Mesenchymal stem cell (in vitro differentiated cells and primary cell): ENCODE results near the gene ACBD6.

Experiments
- DNase-seq: peaks from one replicate; pipeline ENCODE4 v3.0.0-alpha.2; 2013
- H2AFZ ChIP-seq: one replicate; pipeline ENCODE4 v1.6.1; 2013; ENCODE audit warnings: low read depth, mild to moderate bottlenecking, control low read depth, inconsistent platforms, low read length, moderate library complexity
- H2AK5ac ChIP-seq: 2 replicates; pipeline ENCODE4 v1.6.1; 2013; ENCODE audit warnings: low read length, moderate library complexity, mild to moderate bottlenecking, inconsistent platforms; ENCODE audit not compliant: severe bottlenecking
- H2BK120ac ChIP-seq: one replicate; pipeline ENCODE4 v1.6.1; 2013; ENCODE audit warnings: low read depth, mild to moderate bottlenecking, inconsistent platforms, low read length, moderate library complexity
- H2BK12ac ChIP-seq, 2 experiments: one replicate each; pipeline ENCODE4 v1.6.1; 2013; ENCODE audit warnings: inconsistent platforms in 2 of 2, low read length in 2 of 2, mild to moderate bottlenecking in 2 of 2, moderate library complexity in 2 of 2, control low read depth in 1 of 2
- H2BK15ac ChIP-seq: one replicate; pipeline ENCODE4 v1.6.1; 2013; ENCODE audit warnings: mild to moderate bottlenecking, low read depth, inconsistent platforms; ENCODE audit not compliant: poor library complexity, severe bottlenecking
- H2BK5ac ChIP-seq: 2 replicates; pipeline ENCODE4 v1.6.1; 2013; ENCODE audit warnings: low read depth, mild to moderate bottlenecking, low read length, control low read depth, inconsistent platforms; ENCODE audit not compliant: poor library complexity, severe bottlenecking
- H3K14ac ChIP-seq, 2 experiments: one replicate each; pipeline ENCODE4 v1.6.1; 2013; ENCODE audit warnings: inconsistent platforms in 2 of 2, low read length in 2 of 2, control low read depth in 1 of 2, mild to moderate bottlenecking in 1 of 2, moderate library complexity in 1 of 2
- H3K18ac ChIP-seq, 2 experiments: one replicate each; pipeline ENCODE4 v1.6.1; 2013; ENCODE audit warnings: inconsistent platforms in 2 of 2, low read length in 2 of 2, control low read depth in 1 of 2, low read depth in 1 of 2, mild to moderate bottlenecking in 1 of 2
- H3K23ac ChIP-seq, 2 experiments: one replicate each; pipeline ENCODE4 v1.6.1; 2013; ENCODE audit warnings: inconsistent platforms in 2 of 2, low read length in 2 of 2, mild to moderate bottlenecking in 2 of 2, moderate library complexity in 2 of 2, control low read depth in 1 of 2
- H3K27ac ChIP-seq: 2 replicates; pipeline ENCODE4 v1.5.1; 2013; ENCODE audit warnings: mild to moderate bottlenecking, moderate library complexity, low read length, control low read depth, inconsistent platforms; ENCODE audit not compliant: poor library complexity, severe bottlenecking
- H3K27me3 ChIP-seq, 2 experiments: 2 replicates each; pipeline versions ENCODE4 v1.6.1 to v1.7.0; 2013; ENCODE audit warnings: low read length in 2 of 2, mild to moderate bottlenecking in 2 of 2, moderate library complexity in 2 of 2, control low read depth in 1 of 2, inconsistent platforms in 1 of 2; ENCODE audit not compliant: control insufficient read depth in 1 of 2, insufficient read depth in 1 of 2
- H3K36me3 ChIP-seq, 2 experiments: 2 replicates each; pipeline versions ENCODE4 v1.6.1 to v1.7.0; 2013; ENCODE audit warnings: low read length in 2 of 2, control low read depth in 1 of 2, inconsistent platforms in 1 of 2, low read depth in 1 of 2, mild to moderate bottlenecking in 1 of 2; ENCODE audit not compliant: insufficient read depth in 2 of 2, control insufficient read depth in 1 of 2
- H3K4ac ChIP-seq, 2 experiments: one replicate each; pipeline ENCODE4 v1.6.1; 2013; ENCODE audit warnings: inconsistent platforms in 2 of 2, low read length in 2 of 2, mild to moderate bottlenecking in 2 of 2, moderate library complexity in 2 of 2, control low read depth in 1 of 2, low read depth in 1 of 2
- H3K4me1 ChIP-seq: 2 replicates; pipeline ENCODE4 v1.6.1; 2013; ENCODE audit warnings: low read depth, low read length, control low read depth; ENCODE audit not compliant: control insufficient read depth, insufficient read depth
- H3K4me2 ChIP-seq: 2 replicates; pipeline ENCODE4 v1.6.1; 2013; ENCODE audit warnings: low read length, mild to moderate bottlenecking, inconsistent platforms; ENCODE audit not compliant: poor library complexity, severe bottlenecking
- H3K4me3 ChIP-seq, 2 experiments: 2 replicates each; pipeline versions ENCODE4 v1.5.1 to v1.7.0; 2013; ENCODE audit warnings: low read length in 2 of 2, mild to moderate bottlenecking in 2 of 2, control low read depth in 1 of 2, low read depth in 1 of 2; ENCODE audit not compliant: insufficient read depth in 1 of 2
- H3K79me1 ChIP-seq: replicated peaks from 2 replicates; pipeline ENCODE4 v1.6.1; 2013; ENCODE audit warnings: mild to moderate bottlenecking, control low read depth, low read length, inconsistent platforms; ENCODE audit not compliant: poor library complexity, severe bottlenecking
- H3K9ac ChIP-seq: 2 replicates; pipeline ENCODE4 v1.7.0; 2013; ENCODE audit warnings: mild to moderate bottlenecking, low read length, moderate library complexity
- H3K9me3 ChIP-seq: 2 replicates; pipeline ENCODE4 v1.7.0; 2013; ENCODE audit warnings: mild to moderate bottlenecking, low read length; ENCODE audit not compliant: control insufficient read depth
- H4K8ac ChIP-seq: one replicate; pipeline ENCODE4 v1.6.1; 2013; ENCODE audit warnings: inconsistent platforms, mild to moderate bottlenecking, low read length, moderate library complexity
- H4K91ac ChIP-seq: one replicate; pipeline ENCODE4 v1.6.1; 2013; ENCODE audit warnings: mild to moderate bottlenecking, low read length, inconsistent platforms
- WGBS: methylation state at CpG from one replicate; pipeline ENCODE4 v1.1.7; 2013; ENCODE audit warnings: mixed read lengths; 5-methylcytosine and 5-hydroxymethylcytosine counted together

Gene ACBD6

GRCh38 chr1:180246579-180246978 is 255.8 kb downstream of the ACBD6 start:
- 97% methylated on average over 5 of the region's 5 CpGs for WGBS
- no peak overlapping the region for H3K27ac ChIP-seq
- H2BK12ac ChIP-seq, result no peak overlapping the region
- H2BK15ac ChIP-seq, result no peak overlapping the region
- no peak overlapping the region for H3K4ac ChIP-seq
- H3K23ac ChIP-seq, result no peak overlapping the region
- DNase-seq, result no peak
- no peak overlapping the region for H2AFZ ChIP-seq
- H2BK120ac ChIP-seq, result no peak overlapping the region
- H3K4me2 ChIP-seq, result no peak overlapping the region
- H4K91ac ChIP-seq, result no peak overlapping the region
- H3K36me3 ChIP-seq, result no peaks in the 10 kb centered on the region
- H3K79me1 ChIP-seq, result no peaks in the 10 kb centered on the region
- no peak overlapping the region for H4K8ac ChIP-seq
- no peak overlapping the region for H3K18ac ChIP-seq
- no peak overlapping the region for H2BK5ac ChIP-seq
- H3K4me3 ChIP-seq, result no peak overlapping the region
- peaks cover 14% of the 10 kb centered on the region for H3K4me1 ChIP-seq
- no peaks in the 10 kb centered on the region for H3K9me3 ChIP-seq
- H2AK5ac ChIP-seq, result no peak overlapping the region
- H3K27me3 ChIP-seq, result peaks cover 12 to 82% of the 10 kb centered on the region in 2 experiments
- no peak overlapping the region for H3K14ac ChIP-seq
- no peak overlapping the region for H3K9ac ChIP-seq

GRCh38 chr1:180244840-180245239 is 257.5 kb downstream of the ACBD6 start:
- Histone ChIP-seq H2AFZ (no peak overlapping the region), H3K79me1 (no peaks in the 10 kb centered on the region), H4K91ac (no peak overlapping the region), H3K27me3 (peaks cover 28 to 87% of the 10 kb centered on the region in 2 experiments), H3K4me3 (no peak overlapping the region), H2BK120ac (no peak overlapping the region), H2BK12ac (no peak overlapping the region), H3K9me3 (no peaks in the 10 kb centered on the region), H3K9ac (no peak overlapping the region), H3K23ac (no peak overlapping the region), H3K36me3 (no peaks in the 10 kb centered on the region), H4K8ac (no peak overlapping the region), H3K4ac (no peak overlapping the region), H2AK5ac (no peak overlapping the region), H3K27ac (no peak overlapping the region), H2BK15ac (no peak overlapping the region), H3K14ac (no peak overlapping the region), H3K18ac (no peak overlapping the region), H3K4me1 (peaks cover 9% of the 10 kb centered on the region), H2BK5ac (no peak overlapping the region), H3K4me2 (no peak overlapping the region)
- WGBS, result 89% methylated on average over 6 of the region's 6 CpGs
- no peak for DNase-seq

GRCh38 chr1:180243517-180244221 is 258.7 kb downstream of the ACBD6 start:
- no peak overlapping the region for H4K91ac ChIP-seq
- no peak overlapping the region for H3K27ac ChIP-seq
- no peaks in the 10 kb centered on the region for H3K79me1 ChIP-seq
- peaks cover 40 to 87% of the 10 kb centered on the region in 2 experiments for H3K27me3 ChIP-seq
- peaks cover 6% of the 10 kb centered on the region for H3K4me1 ChIP-seq
- no peak overlapping the region for H3K23ac ChIP-seq
- H3K4me2 ChIP-seq, result no peak overlapping the region
- H2BK15ac ChIP-seq, result no peak overlapping the region
- no peak overlapping the region for H4K8ac ChIP-seq
- no peak overlapping the region for H3K4me3 ChIP-seq
- H3K36me3 ChIP-seq, result no peaks in the 10 kb centered on the region
- H2BK12ac ChIP-seq, result no peak overlapping the region
- 87% methylated on average over 11 of the region's 11 CpGs for WGBS
- no peak overlapping the region for H2BK120ac ChIP-seq
- no peak overlapping the region for H3K4ac ChIP-seq
- H3K14ac ChIP-seq, result no peak overlapping the region
- H2BK5ac ChIP-seq, result no peak overlapping the region
- H2AK5ac ChIP-seq, result no peak overlapping the region
- no peaks in the 10 kb centered on the region for H3K9me3 ChIP-seq
- no peak for DNase-seq
- no peak overlapping the region for H3K9ac ChIP-seq
- H2AFZ ChIP-seq, result no peak overlapping the region
- no peak overlapping the region for H3K18ac ChIP-seq

- Histone ChIP-seq H3K9ac (no peak overlapping the region), H3K9me3 (no peaks in the 10 kb centered on the region), H3K4me3 (no peak overlapping the region), H2BK5ac (no peak overlapping the region), H2BK120ac (no peak overlapping the region), H4K91ac (no peak overlapping the region), H4K8ac (no peak overlapping the region), H2AFZ (no peak overlapping the region), H3K18ac (no peak overlapping the region), H3K4ac (no peak overlapping the region), H3K27me3 (peaks cover 53 to 87% of the 10 kb centered on the region in 2 experiments), H2BK12ac (no peak overlapping the region), H3K23ac (no peak overlapping the region), H3K27ac (no peak overlapping the region), H3K14ac (no peak overlapping the region), H2BK15ac (no peak overlapping the region), H3K4me1 (peaks cover 6% of the 10 kb centered on the region), H3K4me2 (no peak overlapping the region), H3K36me3 (no peaks in the 10 kb centered on the region), H3K79me1 (no peaks in the 10 kb centered on the region), H2AK5ac (no peak overlapping the region)
- no peak for DNase-seq
- WGBS, result 77% methylated on average over 8 of the region's 8 CpGs
These were observed 260.4 kb downstream of the ACBD6 start for GRCh38 chr1:180241716-180242544.
